ENCODE measurements around the gene IQCF5. TPM values are rescaled to one million over a fixed set of nuclear protein-coding genes. Genes with fewer than 3 reads are reported as not detected.

Gene IQCF5
- total RNA-seq (2021), result not detected in 2 replicates
- long read RNA-seq, result 0 reads

GRCh38 chr3:51875501-51875900 lies at the start of gene IQCF5:
IQCF5 (minus strand) TSS chr3:51875601; CDS start chr3:51875531, 70 bp downstream.
- no peak within 1 kb of the TSS for H2AK5ac ChIP-seq (ENCODE audit: insufficient read length, low read length)
- H3K27me3 Mint-ChIP-seq (ENCODE audit: low read depth), result peaks cover 20% of the 10 kb centered on the region
- no peak within 1 kb of the TSS for H3K14ac ChIP-seq (ENCODE audit: insufficient read depth, low read length)
- DNase-seq, result no peak
- H3K36me3 Mint-ChIP-seq (ENCODE audit: insufficient read depth in 1 of 3, low read depth in 3 of 3), result no peaks in the 10 kb centered on the region; a peak in 1 of 7 replicates
- H2BK120ac ChIP-seq (ENCODE audit: low read depth, low read length, poor library complexity, severe bottlenecking), result no peak within 1 kb of the TSS
- H4K5ac ChIP-seq (ENCODE audit: insufficient read length, low read depth, low read length), result no peak within 1 kb of the TSS
- H3K4me1 Mint-ChIP-seq, result peaks cover 0 to 3% of the 10 kb centered on the region in 2 experiments; a peak in 1 of 4 replicates
- H2BK15ac ChIP-seq (ENCODE audit: low read depth, low read length), result no peak within 1 kb of the TSS
- H3K27me3 ChIP-seq (ENCODE audit: insufficient read depth, low read length), result no peaks in the 10 kb centered on the region; the same call in 1 of the 2 replicates
- no peak within 1 kb of the TSS for H3K18ac ChIP-seq (ENCODE audit: insufficient read length, low read depth, low read length)
- no peak for TF ChIP-seq CTCF (conservative IDR thresholded peaks at IDR 0.05)
- no peak within 1 kb of the TSS for H2BK12ac ChIP-seq (ENCODE audit: insufficient read length, low read depth, low read length)
- H4K91ac ChIP-seq (ENCODE audit: insufficient read length, low read depth, low read length), result no peak within 1 kb of the TSS
- H3K23me2 ChIP-seq (ENCODE audit: insufficient read length, low read depth, low read length, poor library complexity, severe bottlenecking), result no peaks in the 10 kb centered on the region
- H3K9me3 Mint-ChIP-seq, result no peaks in the 10 kb centered on the region; a peak in 1 of 5 replicates
- no peak within 1 kb of the TSS for H3K4me2 ChIP-seq (ENCODE audit: insufficient read depth, insufficient read length, low read length)
- no peak within 1 kb of the TSS for H2BK20ac ChIP-seq (ENCODE audit: low read depth, low read length, poor library complexity, severe bottlenecking)
- H3K9me3 ChIP-seq (ENCODE audit: control insufficient read depth, low read depth, low read length), result no peaks in the 10 kb centered on the region
- no peak within 1 kb of the TSS for H3K56ac ChIP-seq (ENCODE audit: insufficient read length, low read depth, low read length)
- H3K9ac ChIP-seq (ENCODE audit: extremely low read depth, insufficient read length, low read length), result no peak within 1 kb of the TSS
- H3K4me1 ChIP-seq (ENCODE audit: insufficient read depth, low read length), result no peaks in the 10 kb centered on the region
- no peak within 1 kb of the TSS for H3K23ac ChIP-seq (ENCODE audit: insufficient read length, low read depth, low read length)
- H3K4me3 Mint-ChIP-seq, result no peak within 1 kb of the TSS
- no peaks in the 10 kb centered on the region for H3K79me1 ChIP-seq (ENCODE audit: insufficient read depth, low read depth, low read length, poor library complexity, severe bottlenecking)
- H2BK5ac ChIP-seq (ENCODE audit: insufficient read length, low read length), result no peak within 1 kb of the TSS
- no CpG with 5 or more reads among the region's 4 CpGs for WGBS (ENCODE audit: extremely low coverage, insufficient read length, low lambda C conversion rate)
- H3K4ac ChIP-seq (ENCODE audit: low read depth, low read length), result no peak within 1 kb of the TSS
- H3K79me2 ChIP-seq (ENCODE audit: insufficient read depth, low read length), result no peaks in the 10 kb centered on the region
- no peak within 1 kb of the TSS for H3K27ac Mint-ChIP-seq
- H4K8ac ChIP-seq (replicated peaks; ENCODE audit: insufficient read length, low read depth, low read length), result no peak within 1 kb of the TSS
- H3K27ac ChIP-seq (ENCODE audit: insufficient read length, low read depth, low read length), result no peak within 1 kb of the TSS
- no peaks in the 10 kb centered on the region for H4K20me1 ChIP-seq (ENCODE audit: control insufficient read depth, insufficient read depth, insufficient read length)
- H2AFZ ChIP-seq (ENCODE audit: low read length), result no peak within 1 kb of the TSS
- no peak within 1 kb of the TSS for H3T11ph ChIP-seq (ENCODE audit: low read length)

Measured in H9 (cell line).